Liver (tissue), 9 donors: ENCODE results near the gene TPSG1. TPM values are rescaled to one million over a fixed set of nuclear protein-coding genes. Genes with fewer than 3 reads are reported as not detected.

Source experiments
- DNase-seq: peaks from one replicate; pipeline ENCODE4 v3.0.0-alpha.2; 2017; ENCODE audit warnings: low spot score
- H3K27ac ChIP-seq, 2 donors: one replicate each; pipeline ENCODE4 v1.7.0; 2013; ENCODE audit warnings: inconsistent platforms in 2 of 2, low read length in 2 of 2, control low read depth in 1 of 2, low read depth in 1 of 2, mild to moderate bottlenecking in 1 of 2
- H3K27me3 ChIP-seq, 4 donors: one replicate each; pipeline versions ENCODE4 v1.6.1 to v1.7.0; 2013; ENCODE audit warnings: low read length in 3 of 4, inconsistent platforms in 1 of 4, mild to moderate bottlenecking in 1 of 4, moderate library complexity in 1 of 4; ENCODE audit not compliant: control insufficient read depth in 4 of 4, insufficient read depth in 4 of 4
- H3K36me3 ChIP-seq, 4 donors: one replicate each; pipeline versions ENCODE4 v1.6.1 to v1.7.0; 2013; ENCODE audit warnings: low read length in 3 of 4, mild to moderate bottlenecking in 3 of 4, low read depth in 1 of 4, moderate library complexity in 1 of 4; ENCODE audit not compliant: control insufficient read depth in 4 of 4, insufficient read depth in 3 of 4
- H3K4me1 ChIP-seq, 4 donors: one replicate each; pipeline versions ENCODE4 v1.6.1 to v1.7.0; 2013; ENCODE audit warnings: low read length in 3 of 4, mild to moderate bottlenecking in 3 of 4, moderate library complexity in 1 of 4; ENCODE audit not compliant: control insufficient read depth in 4 of 4, insufficient read depth in 4 of 4
- H3K4me3 ChIP-seq, 3 donors: one replicate each; pipeline versions ENCODE4 v1.6.1 to v1.7.0; 2013; ENCODE audit warnings: low read length in 3 of 3, control low read depth in 1 of 3, low read depth in 1 of 3, mild to moderate bottlenecking in 1 of 3
- H3K9ac ChIP-seq, 2 donors: one replicate each; pipeline ENCODE4 v1.7.0; 2013; ENCODE audit warnings: low read length in 2 of 2, mild to moderate bottlenecking in 2 of 2, moderate library complexity in 2 of 2, control low read depth in 1 of 2, low read depth in 1 of 2
- H3K9me3 ChIP-seq, 4 donors: one replicate each; pipeline versions ENCODE4 v1.6.1 to v1.7.0; 2013; ENCODE audit warnings: low read length in 3 of 4; ENCODE audit not compliant: control insufficient read depth in 4 of 4
- EGR1 ChIP-seq, 2 donors: IDR thresholded peaks; 2 replicates each; pipeline ENCODE4 v1.6.1; 2016 to 2018; ENCODE audit warnings: antibody characterized with exemption in 2 of 2, low read depth in 2 of 2
- FOXA1 ChIP-seq: IDR thresholded peaks from 2 replicates; pipeline ENCODE4 v1.6.1; 2016; ENCODE audit warnings: antibody characterized with exemption
- FOXA2 ChIP-seq: IDR thresholded peaks from 2 replicates; pipeline ENCODE4 v1.6.1; 2016; ENCODE audit warnings: antibody characterized with exemption
- GABPA ChIP-seq, 2 donors: IDR thresholded peaks in 1 of 2; conservative IDR thresholded peaks in 1 of 2; 2 replicates each; pipeline ENCODE4 v1.6.1; 2016; ENCODE audit warnings: antibody characterized with exemption in 2 of 2, mild to moderate bottlenecking in 1 of 2, moderate library complexity in 1 of 2
- HNF4A ChIP-seq, 2 donors: conservative IDR thresholded peaks; 2 replicates each; pipeline ENCODE4 v1.6.1; 2016; ENCODE audit warnings: antibody characterized with exemption in 2 of 2, mild to moderate bottlenecking in 2 of 2
- HNF4G ChIP-seq: IDR thresholded peaks from 2 replicates; pipeline ENCODE4 v1.6.1; 2016; ENCODE audit warnings: antibody characterized with exemption
- JUND ChIP-seq, 2 donors: IDR thresholded peaks; 2 replicates each; pipeline ENCODE4 v1.6.1; 2016; ENCODE audit warnings: antibody characterized with exemption in 2 of 2
- NR2F2 ChIP-seq: IDR thresholded peaks from 2 replicates; pipeline ENCODE4 v1.6.1; 2016; ENCODE audit warnings: antibody characterized with exemption
- RAD21 ChIP-seq, 2 donors: IDR thresholded peaks; 2 replicates each; pipeline ENCODE4 v1.6.1; 2016; ENCODE audit warnings: antibody characterized with exemption in 2 of 2, mild to moderate bottlenecking in 2 of 2
- RXRA ChIP-seq, 2 donors: IDR thresholded peaks; 2 replicates each; pipeline ENCODE4 v1.6.1; 2017 to 2018; ENCODE audit warnings: antibody characterized with exemption in 2 of 2, mild to moderate bottlenecking in 1 of 2
- SP1 ChIP-seq: IDR thresholded peaks from 2 replicates; pipeline ENCODE4 v1.6.1; 2018; ENCODE audit warnings: antibody characterized with exemption, mild to moderate bottlenecking
- TAF1 ChIP-seq: conservative IDR thresholded peaks from 2 replicates; pipeline ENCODE4 v1.6.1; 2016; ENCODE audit warnings: antibody characterized with exemption, mild to moderate bottlenecking
- YY1 ChIP-seq: IDR thresholded peaks from 2 replicates; pipeline ENCODE4 v1.6.1; 2016; ENCODE audit warnings: antibody characterized with exemption, mild to moderate bottlenecking
- ZBTB33 ChIP-seq: IDR thresholded peaks from 2 replicates; pipeline ENCODE4 v1.6.1; 2016; ENCODE audit warnings: antibody characterized with exemption
- WGBS: extraction: QIAGEN DNeasy Blood & Tissue Kit; methylation state at CpG from one replicate; pipeline ENCODE4 v1.1.7; 2013; 5-methylcytosine and 5-hydroxymethylcytosine counted together
- polyA plus RNA-seq, 2 donors: library from polyadenylated mRNA; stranded (reverse) in 1 of 2; unstranded in 1 of 2; fragments of 200-250 nt in 1 of 2; fragments of >200 nt in 1 of 2; fragmentation: Nextera tagmentation in 1 of 2; extraction: Ambion mirVana in 1 of 2; gene quantifications; one replicate each; pipeline versions ENCODE4 v1.2.1 to v1.2.3, GENCODE V29; 2013 to 2015
- total RNA-seq, 2 donors: library from RNA; depleted of rRNA; stranded (reverse); fragments of >200 nt; gene quantifications; one replicate each; pipeline ENCODE4 v1.2.3, GENCODE V29; 2014
- TF ChIP-seq, protein P1 (sequence below): IDR thresholded peaks from 2 replicates; pipeline ENCODE4 v1.6.1; 2016; ENCODE audit warnings: antibody characterized with exemption
- TF ChIP-seq, protein P2 (sequence below): fragments of 150-350 bp; IDR thresholded peaks from 2 replicates; pipeline ENCODE4 v1.5.1; 2017; ENCODE audit warnings: improper control_type of control experiment, low read depth, low read length; ENCODE audit not compliant: missing input control
- TF ChIP-seq, protein P3 (sequence below): IDR thresholded peaks from 2 replicates; pipeline ENCODE4 v1.6.1; 2016; ENCODE audit warnings: antibody characterized with exemption, mild to moderate bottlenecking
- TF ChIP-seq, protein P4 (sequence below): IDR thresholded peaks from 2 replicates; pipeline ENCODE4 v1.6.1; 2016; ENCODE audit warnings: antibody characterized with exemption
- donor health status: healthy.
- donor health status: healthy.
- donor health status: healthy.
- donor health status: healthy.
- donor health status: healthy.

The TPSG1 gene
- total and polyA plus RNA-seq, 4 donors = 0.55 TPM; not detected in 3

- WGBS = 83% methylated on average over 13 of the region's 13 CpGs
- no peaks in the 10 kb centered on the region for H3K4me1 ChIP-seq
- no peaks in the 10 kb centered on the region for H3K36me3 ChIP-seq
- no peaks in the 10 kb centered on the region for H3K9me3 ChIP-seq
- H3K27ac ChIP-seq = no peak overlapping the region
- peaks cover 0 to 7% (median 1%) of the 10 kb centered on the region in 4 donors for H3K27me3 ChIP-seq
- DNase-seq = no peak
- TF ChIP-seq SP1 (no peak), RAD21 (IDR thresholded peaks at IDR 0.05) (no peak), FOXA2 (no peak), GABPA (IDR thresholded peaks at IDR 0.05 in 1 of 2, conservative IDR thresholded peaks at IDR 0.05 in 1 of 2) (no peak), FOXA1 (no peak)
- no peak overlapping the region for H3K4me3 ChIP-seq
- no peak overlapping the region for H3K9ac ChIP-seq
These were observed 40.1 kb upstream of the TPSG1 start for GRCh38 chr16:1265090-1265630.

DNA sequence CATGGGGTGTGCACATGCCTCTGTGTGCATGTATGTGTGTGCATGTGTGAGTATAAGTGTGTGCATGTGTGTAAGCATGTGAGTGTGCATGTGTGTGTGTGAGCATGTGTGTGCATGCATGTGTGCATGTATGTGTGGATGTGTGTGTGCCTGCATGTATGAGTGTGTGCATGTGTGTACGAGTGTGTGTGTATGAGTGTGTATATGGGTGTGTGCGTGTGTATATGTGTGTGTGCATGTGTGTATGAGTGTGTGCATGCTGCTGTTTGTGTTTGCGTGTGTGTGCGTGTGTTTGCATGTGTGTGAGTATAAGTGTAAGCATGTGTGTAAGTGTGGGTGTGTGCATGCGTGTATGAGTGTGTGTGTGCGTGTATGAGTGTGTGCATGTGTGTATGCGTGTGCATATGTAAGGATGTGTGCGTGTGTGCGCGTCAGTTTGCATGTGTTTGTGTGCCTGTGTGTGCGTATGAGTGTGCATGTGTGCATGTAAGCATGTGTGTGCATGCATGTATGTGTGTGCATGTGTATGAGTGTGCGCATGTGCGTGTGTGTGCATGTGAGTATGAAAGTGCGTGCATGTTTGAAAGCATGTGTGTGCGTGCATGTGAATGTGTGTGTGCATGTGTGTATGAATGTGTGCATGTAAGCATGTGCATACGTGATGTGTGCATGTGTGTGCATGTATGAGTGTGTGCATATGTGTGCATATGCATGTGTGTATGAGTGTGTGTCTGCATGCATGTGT is 39.4 kb upstream of the TPSG1 start:
- Histone ChIP-seq H3K9ac (no peak overlapping the region), H3K36me3 (no peaks in the 10 kb centered on the region), H3K27ac (no peak overlapping the region), H3K27me3 (peaks cover 0 to 9% (median 1%) of the 10 kb centered on the region in 4 donors), H3K4me1 (no peaks in the 10 kb centered on the region), H3K4me3 (no peak overlapping the region), H3K9me3 (no peaks in the 10 kb centered on the region)
- no peak for DNase-seq
- TF ChIP-seq HNF4A (conservative IDR thresholded peaks at IDR 0.05) (no peak), SP1 (no peak), YY1 (no peak), GABPA (IDR thresholded peaks at IDR 0.05 in 1 of 2, conservative IDR thresholded peaks at IDR 0.05 in 1 of 2) (no peak), FOXA1 (no peak), HNF4G (no peak), NR2F2 (no peak), EGR1 (IDR thresholded peaks at IDR 0.05; ENCODE audit: low read depth in 2 of 2) (no peak), JUND (IDR thresholded peaks at IDR 0.05) (no peak), TAF1 (no peak), RAD21 (IDR thresholded peaks at IDR 0.05) (no peak), ZBTB33 (no peak), FOXA2 (no peak), RXRA (IDR thresholded peaks at IDR 0.05) (no peak)
- TF ChIP-seq, protein P1, sequence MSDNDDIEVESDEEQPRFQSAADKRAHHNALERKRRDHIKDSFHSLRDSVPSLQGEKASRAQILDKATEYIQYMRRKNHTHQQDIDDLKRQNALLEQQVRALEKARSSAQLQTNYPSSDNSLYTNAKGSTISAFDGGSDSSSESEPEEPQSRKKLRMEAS = no peak
- TF ChIP-seq, protein P2, sequence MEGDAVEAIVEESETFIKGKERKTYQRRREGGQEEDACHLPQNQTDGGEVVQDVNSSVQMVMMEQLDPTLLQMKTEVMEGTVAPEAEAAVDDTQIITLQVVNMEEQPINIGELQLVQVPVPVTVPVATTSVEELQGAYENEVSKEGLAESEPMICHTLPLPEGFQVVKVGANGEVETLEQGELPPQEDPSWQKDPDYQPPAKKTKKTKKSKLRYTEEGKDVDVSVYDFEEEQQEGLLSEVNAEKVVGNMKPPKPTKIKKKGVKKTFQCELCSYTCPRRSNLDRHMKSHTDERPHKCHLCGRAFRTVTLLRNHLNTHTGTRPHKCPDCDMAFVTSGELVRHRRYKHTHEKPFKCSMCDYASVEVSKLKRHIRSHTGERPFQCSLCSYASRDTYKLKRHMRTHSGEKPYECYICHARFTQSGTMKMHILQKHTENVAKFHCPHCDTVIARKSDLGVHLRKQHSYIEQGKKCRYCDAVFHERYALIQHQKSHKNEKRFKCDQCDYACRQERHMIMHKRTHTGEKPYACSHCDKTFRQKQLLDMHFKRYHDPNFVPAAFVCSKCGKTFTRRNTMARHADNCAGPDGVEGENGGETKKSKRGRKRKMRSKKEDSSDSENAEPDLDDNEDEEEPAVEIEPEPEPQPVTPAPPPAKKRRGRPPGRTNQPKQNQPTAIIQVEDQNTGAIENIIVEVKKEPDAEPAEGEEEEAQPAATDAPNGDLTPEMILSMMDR = no peak
- TF ChIP-seq, protein P3, sequence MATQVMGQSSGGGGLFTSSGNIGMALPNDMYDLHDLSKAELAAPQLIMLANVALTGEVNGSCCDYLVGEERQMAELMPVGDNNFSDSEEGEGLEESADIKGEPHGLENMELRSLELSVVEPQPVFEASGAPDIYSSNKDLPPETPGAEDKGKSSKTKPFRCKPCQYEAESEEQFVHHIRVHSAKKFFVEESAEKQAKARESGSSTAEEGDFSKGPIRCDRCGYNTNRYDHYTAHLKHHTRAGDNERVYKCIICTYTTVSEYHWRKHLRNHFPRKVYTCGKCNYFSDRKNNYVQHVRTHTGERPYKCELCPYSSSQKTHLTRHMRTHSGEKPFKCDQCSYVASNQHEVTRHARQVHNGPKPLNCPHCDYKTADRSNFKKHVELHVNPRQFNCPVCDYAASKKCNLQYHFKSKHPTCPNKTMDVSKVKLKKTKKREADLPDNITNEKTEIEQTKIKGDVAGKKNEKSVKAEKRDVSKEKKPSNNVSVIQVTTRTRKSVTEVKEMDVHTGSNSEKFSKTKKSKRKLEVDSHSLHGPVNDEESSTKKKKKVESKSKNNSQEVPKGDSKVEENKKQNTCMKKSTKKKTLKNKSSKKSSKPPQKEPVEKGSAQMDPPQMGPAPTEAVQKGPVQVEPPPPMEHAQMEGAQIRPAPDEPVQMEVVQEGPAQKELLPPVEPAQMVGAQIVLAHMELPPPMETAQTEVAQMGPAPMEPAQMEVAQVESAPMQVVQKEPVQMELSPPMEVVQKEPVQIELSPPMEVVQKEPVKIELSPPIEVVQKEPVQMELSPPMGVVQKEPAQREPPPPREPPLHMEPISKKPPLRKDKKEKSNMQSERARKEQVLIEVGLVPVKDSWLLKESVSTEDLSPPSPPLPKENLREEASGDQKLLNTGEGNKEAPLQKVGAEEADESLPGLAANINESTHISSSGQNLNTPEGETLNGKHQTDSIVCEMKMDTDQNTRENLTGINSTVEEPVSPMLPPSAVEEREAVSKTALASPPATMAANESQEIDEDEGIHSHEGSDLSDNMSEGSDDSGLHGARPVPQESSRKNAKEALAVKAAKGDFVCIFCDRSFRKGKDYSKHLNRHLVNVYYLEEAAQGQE = no peak
- TF ChIP-seq, protein P4, sequence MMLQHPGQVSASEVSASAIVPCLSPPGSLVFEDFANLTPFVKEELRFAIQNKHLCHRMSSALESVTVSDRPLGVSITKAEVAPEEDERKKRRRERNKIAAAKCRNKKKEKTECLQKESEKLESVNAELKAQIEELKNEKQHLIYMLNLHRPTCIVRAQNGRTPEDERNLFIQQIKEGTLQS = no peak
- WGBS = 96% methylated on average over 16 of the region's 16 CpGs
